Nephron progenitor cell (in vitro differentiated cells): ENCODE data around the gene MYO5A.
A peak's percentile ranks its signal among the peaks of the same experiment; 100 is the strongest.
"Not testable (repeated sequence)": the region's sequence is repeated elsewhere in the genome, so short reads cannot be mapped to it uniquely, and the experiment has no call there.

Experiments
- DNase-seq: peaks from one replicate; pipeline ENCODE4 v3.0.0; 2021
- H3K27ac Mint-ChIP-seq: 2 replicates; pipeline ENCODE4 v1.8.0; 2021; ENCODE audit warnings: mild to moderate bottlenecking, moderate library complexity, mixed read lengths
- H3K27me3 Mint-ChIP-seq: 2 replicates; pipeline ENCODE4 v1.8.0; 2021; ENCODE audit warnings: mild to moderate bottlenecking, low read depth, mixed read lengths; ENCODE audit not compliant: poor library complexity
- H3K36me3 Mint-ChIP-seq: 2 replicates; pipeline ENCODE4 v1.8.0; 2021; ENCODE audit warnings: low read depth, mixed read lengths
- H3K4me1 Mint-ChIP-seq: 2 replicates; pipeline ENCODE4 v1.8.0; 2021; ENCODE audit warnings: mixed read lengths
- H3K4me3 Mint-ChIP-seq: 2 replicates; pipeline ENCODE4 v1.8.0; 2021; ENCODE audit warnings: mild to moderate bottlenecking, moderate library complexity, mixed read lengths
- H3K9me3 Mint-ChIP-seq: 2 replicates; pipeline ENCODE4 v1.8.0; 2021; ENCODE audit warnings: mild to moderate bottlenecking, moderate library complexity, mixed read lengths
- TF ChIP-seq, protein P1 (sequence below): fragments of 200-600 bp; sonication (generic); IDR thresholded peaks from 2 replicates; pipeline ENCODE4 v1.5.0; 2021; ENCODE audit warnings: antibody characterized with exemption

The MYO5A gene

DNA sequence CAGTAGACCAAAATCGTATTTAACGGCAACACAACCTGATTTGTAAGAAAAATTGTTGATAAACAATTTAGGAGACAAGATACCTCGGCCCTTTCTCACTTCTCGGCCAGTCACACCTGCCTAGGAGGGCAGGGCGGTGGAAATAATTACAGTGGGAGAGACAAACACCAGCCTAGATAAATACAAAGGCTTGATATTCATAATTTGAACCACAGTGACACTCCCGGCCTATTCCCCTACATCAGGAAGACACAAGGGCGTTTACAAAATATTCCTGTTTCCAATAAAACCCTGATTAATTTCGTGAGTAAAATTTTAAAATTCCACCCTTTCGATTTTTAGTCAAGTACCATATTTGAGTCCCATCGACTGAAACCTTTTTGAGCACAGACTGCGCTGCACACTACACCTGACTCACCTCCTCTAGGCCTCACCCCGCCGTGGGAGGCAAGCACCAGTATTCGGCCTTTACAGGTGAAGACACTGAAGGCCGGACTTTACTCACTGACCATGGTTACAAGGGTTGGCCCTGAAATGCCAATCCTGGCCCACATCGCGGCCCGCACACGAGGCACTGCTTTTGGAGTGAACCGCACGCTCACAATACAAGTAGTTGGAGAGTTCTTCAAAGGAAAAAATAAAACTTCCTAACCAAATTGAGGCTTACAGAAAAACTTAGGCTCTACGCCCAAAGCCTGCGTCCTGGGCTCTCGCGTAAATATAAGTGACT, 39.4 kb upstream of the MYO5A start:
- Mint-ChIP-seq H3K9me3 (peaks cover 4% of the 10 kb centered on the region), H3K36me3 (peaks cover 19% of the 10 kb centered on the region), H3K27ac (peak overlapping the region; percentile 99), H3K4me1 (peaks cover 21% of the 10 kb centered on the region), H3K27me3 (peaks cover 5% of the 10 kb centered on the region), H3K4me3 (peak overlapping the region; percentile 96)
- peak; percentile 19 for DNase-seq
- TF ChIP-seq, protein P1, sequence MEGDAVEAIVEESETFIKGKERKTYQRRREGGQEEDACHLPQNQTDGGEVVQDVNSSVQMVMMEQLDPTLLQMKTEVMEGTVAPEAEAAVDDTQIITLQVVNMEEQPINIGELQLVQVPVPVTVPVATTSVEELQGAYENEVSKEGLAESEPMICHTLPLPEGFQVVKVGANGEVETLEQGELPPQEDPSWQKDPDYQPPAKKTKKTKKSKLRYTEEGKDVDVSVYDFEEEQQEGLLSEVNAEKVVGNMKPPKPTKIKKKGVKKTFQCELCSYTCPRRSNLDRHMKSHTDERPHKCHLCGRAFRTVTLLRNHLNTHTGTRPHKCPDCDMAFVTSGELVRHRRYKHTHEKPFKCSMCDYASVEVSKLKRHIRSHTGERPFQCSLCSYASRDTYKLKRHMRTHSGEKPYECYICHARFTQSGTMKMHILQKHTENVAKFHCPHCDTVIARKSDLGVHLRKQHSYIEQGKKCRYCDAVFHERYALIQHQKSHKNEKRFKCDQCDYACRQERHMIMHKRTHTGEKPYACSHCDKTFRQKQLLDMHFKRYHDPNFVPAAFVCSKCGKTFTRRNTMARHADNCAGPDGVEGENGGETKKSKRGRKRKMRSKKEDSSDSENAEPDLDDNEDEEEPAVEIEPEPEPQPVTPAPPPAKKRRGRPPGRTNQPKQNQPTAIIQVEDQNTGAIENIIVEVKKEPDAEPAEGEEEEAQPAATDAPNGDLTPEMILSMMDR, result no peak

DNA sequence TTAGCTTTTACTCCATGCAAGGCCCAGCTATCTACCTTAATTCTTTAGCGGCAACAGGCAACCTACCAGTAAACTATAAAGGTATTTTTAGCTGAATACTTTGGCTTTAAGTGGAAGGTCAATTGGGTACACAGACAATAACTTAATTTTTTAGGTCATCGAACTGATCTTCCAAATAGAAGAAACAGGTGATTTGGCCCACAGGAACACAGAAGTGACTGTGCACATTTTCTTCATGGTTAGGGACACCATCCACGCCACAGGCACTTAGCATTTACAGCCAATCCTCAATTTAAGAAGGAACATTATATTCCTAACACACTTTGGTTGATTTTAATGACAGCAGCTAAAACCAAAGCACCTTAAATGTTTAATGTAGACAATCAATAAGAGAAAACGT, 38.2 kb upstream of the MYO5A start:
- Mint-ChIP-seq H3K9me3 (no peaks in the 10 kb centered on the region), H3K4me3 (peak overlapping the region; percentile 96), H3K27ac (no peak overlapping the region), H3K27me3 (no peaks in the 10 kb centered on the region), H3K36me3 (peaks cover 27% of the 10 kb centered on the region), H3K4me1 (peaks cover 27% of the 10 kb centered on the region)
- DNase-seq, result no peak
- TF ChIP-seq, protein P1, result no peak

DNA sequence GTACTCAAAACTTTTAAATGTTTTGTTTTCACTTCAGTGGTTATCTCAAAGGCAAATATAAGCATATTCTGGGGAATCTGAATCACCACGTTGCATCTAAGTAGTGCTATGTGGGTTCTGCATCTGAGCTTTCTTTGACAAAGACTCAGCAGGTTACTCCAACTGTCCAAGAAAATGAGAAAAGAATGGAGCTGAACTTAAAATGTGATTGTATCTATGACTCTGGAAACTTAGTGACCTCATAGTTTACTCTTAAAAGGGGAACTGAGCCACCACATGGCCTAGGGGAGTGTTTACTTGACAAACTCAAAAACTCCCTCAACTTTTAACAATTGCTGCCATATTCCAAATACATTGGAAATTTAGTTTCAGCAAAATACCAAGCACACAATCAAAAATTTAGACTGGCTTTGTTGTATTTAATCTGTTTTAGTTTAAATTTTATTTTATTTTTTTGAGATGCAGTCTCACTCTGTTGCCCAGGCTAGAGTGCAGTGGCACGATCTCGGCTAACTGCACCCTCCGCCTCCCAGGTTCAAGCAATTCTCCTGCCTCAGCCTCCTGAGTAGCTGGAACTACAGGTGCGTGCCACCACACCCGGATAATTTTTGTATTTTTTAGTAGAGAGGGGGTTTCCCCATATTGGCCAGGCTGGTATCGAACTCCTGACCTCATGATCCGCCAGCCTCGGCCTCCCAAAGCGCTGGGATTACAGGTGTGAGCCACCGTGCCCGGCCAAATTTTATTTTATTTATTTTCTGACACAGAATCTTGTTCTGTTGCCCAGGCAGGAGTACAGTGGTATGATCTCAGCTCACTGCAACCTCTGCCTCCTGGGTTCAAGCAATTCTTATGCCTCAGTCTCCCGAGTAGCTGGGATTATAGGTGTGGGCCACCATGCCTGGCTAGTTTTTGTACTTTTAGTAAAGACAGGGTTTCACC, 37.0 kb upstream of the MYO5A start:
- Mint-ChIP-seq H3K36me3 (peaks cover 30% of the 10 kb centered on the region), H3K4me1 (peaks cover 39% of the 10 kb centered on the region)
- DNase-seq, H3K9me3 Mint-ChIP-seq, H3K4me3 Mint-ChIP-seq, H3K27me3 Mint-ChIP-seq, H3K27ac Mint-ChIP-seq: not testable (repeated sequence)

DNA sequence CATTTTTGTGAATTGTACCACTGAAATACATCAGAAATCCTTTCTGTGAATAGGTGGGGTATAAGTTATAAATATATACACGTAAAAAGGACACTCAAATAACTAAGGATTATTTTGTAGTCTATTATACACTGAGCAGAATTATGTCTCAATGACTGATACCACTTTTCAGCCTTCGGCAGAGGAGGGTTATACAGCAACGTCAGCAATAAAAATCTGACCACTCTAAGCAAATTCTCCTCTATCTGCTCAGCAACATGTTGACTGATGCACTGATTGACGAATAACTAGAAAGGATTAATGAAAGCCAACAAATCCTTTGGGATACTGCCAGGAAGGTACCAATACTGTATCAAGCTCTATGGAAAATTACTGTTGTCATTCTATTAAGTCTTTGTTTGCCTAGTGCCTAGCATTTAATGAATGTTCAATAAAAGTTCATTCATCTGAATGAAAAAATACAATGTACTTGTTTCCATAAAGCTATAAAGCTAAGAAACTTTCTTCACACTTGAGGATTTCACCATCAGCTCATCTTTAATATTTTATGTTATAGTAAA, 34.9 kb upstream of the MYO5A start:
- Mint-ChIP-seq H3K36me3 (peaks cover 42% of the 10 kb centered on the region), H3K27me3 (no peaks in the 10 kb centered on the region), H3K9me3 (no peaks in the 10 kb centered on the region), H3K27ac (no peak overlapping the region), H3K4me3 (no peak overlapping the region), H3K4me1 (peaks cover 53% of the 10 kb centered on the region)
- DNase-seq, result no peak
- TF ChIP-seq, protein P1, result no peak

DNA sequence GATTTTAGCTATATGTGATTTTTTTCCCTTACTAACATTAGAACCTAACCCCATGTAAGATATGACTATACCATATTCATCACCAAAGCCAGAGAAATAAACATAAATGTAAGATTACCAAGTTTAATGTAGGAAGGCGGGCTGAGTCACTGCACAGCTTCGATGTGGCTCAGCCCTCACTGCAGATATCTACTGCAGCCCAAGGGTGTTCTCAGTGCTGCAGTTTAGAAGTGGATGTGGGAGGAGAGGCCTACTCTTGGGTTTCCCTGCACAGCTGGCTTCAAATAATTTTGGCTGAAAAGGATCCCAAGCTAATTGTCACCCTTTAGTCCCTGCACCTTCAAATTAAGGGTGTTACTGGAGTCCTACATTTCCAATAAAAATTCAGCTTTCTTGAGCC, 30.9 kb upstream of the MYO5A start:
- peaks cover 56% of the 10 kb centered on the region for H3K36me3 Mint-ChIP-seq
- no peaks in the 10 kb centered on the region for H3K9me3 Mint-ChIP-seq
- TF ChIP-seq, protein P1, result no peak
- no peak for DNase-seq
- H3K4me1 Mint-ChIP-seq, result peaks cover 32% of the 10 kb centered on the region
- H3K4me3 Mint-ChIP-seq, result no peak overlapping the region
- H3K27ac Mint-ChIP-seq, result no peak overlapping the region
- no peaks in the 10 kb centered on the region for H3K27me3 Mint-ChIP-seq

DNA sequence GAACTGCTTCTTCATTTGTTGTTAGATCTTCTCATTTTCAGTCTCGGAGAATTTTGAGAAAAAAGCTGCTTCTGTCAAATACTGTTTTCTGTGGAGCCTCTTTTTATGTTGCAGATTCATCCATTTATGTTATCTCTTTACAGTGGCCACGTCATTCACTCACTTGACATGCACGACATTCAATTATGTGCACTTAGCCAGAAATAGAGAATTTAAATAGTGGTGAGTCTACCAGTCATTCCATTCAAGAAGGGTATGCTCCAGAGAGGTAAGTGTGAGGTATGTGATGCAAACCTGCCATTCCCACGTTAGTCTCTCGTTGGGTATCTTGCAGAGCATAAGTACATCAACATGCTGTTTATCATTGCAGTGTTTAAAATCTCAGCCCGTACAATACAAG, 30.3 kb upstream of the MYO5A start:
- no peak for DNase-seq
- Mint-ChIP-seq H3K9me3 (no peaks in the 10 kb centered on the region), H3K4me1 (peaks cover 32% of the 10 kb centered on the region), H3K27me3 (no peaks in the 10 kb centered on the region), H3K27ac (peak overlapping the region; percentile 29), H3K36me3 (peaks cover 56% of the 10 kb centered on the region), H3K4me3 (no peak overlapping the region)
- TF ChIP-seq, protein P1, result no peak
